Activated naive CD4-positive, alpha-beta T cell treated with anti-CD3 and anti-CD28 coated beads for 36 hours (primary cell): ENCODE measurements around the gene FOXR1. TPM values are rescaled to one million over a fixed set of nuclear protein-coding genes. Genes with fewer than 3 reads are reported as not detected.

ENCODE experiments used
- CTCF ChIA-PET: fragments of 350-600 bp; sonication (Branson Sonifier 250); formaldehyde crosslinking; loops from one replicate; lab custom pipeline; 2021; ENCODE audit warnings: antibody characterized with exemption; lab: Charles Lee
- DNase-seq: peaks from one replicate; pipeline ENCODE4 v3.0.0-alpha.2; 2020
- H3K27ac Mint-ChIP-seq: one replicate; pipeline ENCODE4 v1.8.0; 2021; ENCODE audit warnings: mild to moderate bottlenecking, mixed read lengths
- H3K27me3 Mint-ChIP-seq: one replicate; pipeline ENCODE4 v1.8.0; 2021; ENCODE audit warnings: low read depth, mixed read lengths
- H3K36me3 Mint-ChIP-seq: one replicate; pipeline ENCODE4 v1.8.0; 2021; ENCODE audit warnings: low read depth, mixed read lengths
- H3K4me1 Mint-ChIP-seq: one replicate; pipeline ENCODE4 v1.8.0; 2021; ENCODE audit warnings: low read depth, mixed read lengths
- H3K4me3 Mint-ChIP-seq: one replicate; pipeline ENCODE4 v1.8.0; 2021; ENCODE audit warnings: mild to moderate bottlenecking, moderate library complexity, mixed read lengths
- H3K9me3 Mint-ChIP-seq: one replicate; pipeline ENCODE4 v1.8.0; 2021; ENCODE audit warnings: mixed read lengths
- intact Hi-C: fragments of 100-400 bp; cut with micrococcal nuclease; formaldehyde crosslinking; loops from one replicate; pipeline ENCODE4 v1.15.1; 2023
- microRNA-seq: library from miRNA; unstranded; fragments of <30 nt; microRNA quantifications from one replicate; pipeline ENCODE4 v1.2.0, GENCODE V29; 2022; ENCODE audit warnings: borderline microRNAs expressed, borderline replicate concordance
- total RNA-seq, 2 experiments: library from RNA; stranded (reverse); gene quantifications; one replicate each; pipeline ENCODE4 v1.2.3, GENCODE V29; 2021

Gene FOXR1
- total RNA-seq, 2 experiments from 2014 or later, result not detected

- intact Hi-C loops, result loop anchor here (1.0 to 2.0 kb wide), 10 partner anchors 12 to 458 kb away; partner anchors contain the start of genes ARCN1, CBL, HMBS and HYOU1
- peak; percentile 99 for DNase-seq
- CTCF ChIA-PET, result interaction anchor here (1.4 to 2.0 kb wide), 3 partner anchors 11 to 82 kb away, joined by 3 to 7 read pairs (median 4); partner anchors contain the start of gene C2CD2L
- H3K27me3 Mint-ChIP-seq, result no peaks in the 10 kb centered on the region
- H3K27ac Mint-ChIP-seq, result peak within 1 kb of the TSS; percentile 85
- H3K36me3 Mint-ChIP-seq, result peaks cover 5% of the 10 kb centered on the region
- H3K4me3 Mint-ChIP-seq, result peak within 1 kb of the TSS; percentile 77
- H3K9me3 Mint-ChIP-seq, result no peaks in the 10 kb centered on the region
- H3K4me1 Mint-ChIP-seq, result peaks cover 23% of the 10 kb centered on the region
These were observed 58.9 kb downstream of the FOXR1 start, which contains the start of gene SLC37A4 for GRCh38 chr11:119030329-119031047. Gene SLC37A4 (minus strand): TSS chr11:119030877.

Small RNA genes lying within 50 kb of the gene (microRNA-seq; reads per million reads assigned to microRNA genes)
- not detected for gene MIR3656

Other genes with a start within 250 kb of the FOXR1 start
- gene DDX6, start 180.6 kb upstream of the FOXR1 start, total RNA-seq, result 100 to 1,000 TPM; 274 to 279 TPM
- gene CXCR5, start 87.9 kb upstream of the FOXR1 start, total RNA-seq, result 10 to 100 TPM; 25.6 to 26.1 TPM
- 10 to 100 TPM; 33.3 to 36.1 TPM for gene BCL9L, start 45.8 kb upstream of the FOXR1 start, total RNA-seq
- gene UPK2, start 15.5 kb upstream of the FOXR1 start, total RNA-seq, result under 1 TPM; 0.25 to 0.45 TPM
- 10 to 100 TPM; 17.4 to 18.0 TPM for gene CENATAC, start 26.4 kb downstream of the FOXR1 start, total RNA-seq
- gene RPS25, start 46.6 kb downstream of the FOXR1 start, total RNA-seq, result 1,000 to 10,000 TPM; 2,183 to 2,206 TPM
- 10 to 100 TPM; 66.4 to 69.9 TPM for gene TRAPPC4, start 47.0 kb downstream of the FOXR1 start, total RNA-seq
- gene SLC37A4, start 59.1 kb downstream of the FOXR1 start, total RNA-seq, result 10 to 100 TPM; 28.3 to 30.3 TPM
- gene HYOU1, start 85.4 kb downstream of the FOXR1 start, total RNA-seq, result 100 to 1,000 TPM; 108 to 116 TPM
- gene VPS11, start 96.1 kb downstream of the FOXR1 start, total RNA-seq, result 10 to 100 TPM; 16.9 to 19.5 TPM
- 10 to 100 TPM; 27.9 to 29.4 TPM for gene HMBS, start 113.1 kb downstream of the FOXR1 start, total RNA-seq
- gene DPAGT1, start 130.1 kb downstream of the FOXR1 start, total RNA-seq, result 10 to 100 TPM; 52.2 to 53.1 TPM
- gene C2CD2L, start 135.6 kb downstream of the FOXR1 start, total RNA-seq, result 10 to 100 TPM; 20.1 to 20.8 TPM
- gene HINFP, start 149.8 kb downstream of the FOXR1 start, total RNA-seq, result 10 to 100 TPM; 24.5 to 25.2 TPM
- under 1 TPM; 0.12 to 0.31 TPM for gene ABCG4, start 177.3 kb downstream of the FOXR1 start, total RNA-seq
- 10 to 100 TPM; 20.8 to 22.2 TPM for gene NLRX1, start 197.0 kb downstream of the FOXR1 start, total RNA-seq
- not detected for gene NHERF4, start 213.7 kb downstream of the FOXR1 start, total RNA-seq
- 10 to 100 TPM; 25.3 to 25.7 TPM for gene CBL, start 234.6 kb downstream of the FOXR1 start, total RNA-seq